ENCODE measurements around the gene RETN.

DNA sequence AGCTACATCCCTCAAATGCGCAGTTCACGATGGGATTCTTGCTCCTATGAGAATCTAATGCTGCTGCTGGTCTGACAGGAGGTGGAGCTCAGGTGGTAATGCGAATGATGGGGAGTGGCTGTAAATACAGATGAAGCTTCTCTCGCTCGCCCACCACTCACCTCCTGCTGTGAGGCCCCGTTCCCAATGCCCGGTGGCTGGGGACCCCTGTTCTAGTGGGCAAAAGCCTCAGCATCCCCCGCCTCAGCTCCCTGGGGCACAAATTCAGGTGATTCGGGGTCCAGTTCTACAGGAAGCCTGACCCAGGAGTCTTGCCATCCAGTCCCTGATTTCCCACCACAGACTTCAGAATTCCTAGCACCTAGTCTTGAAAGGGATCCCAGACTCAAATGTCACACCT, 3.7 kb downstream of the RETN start:
- TF ChIP-seq, protein P1, sequence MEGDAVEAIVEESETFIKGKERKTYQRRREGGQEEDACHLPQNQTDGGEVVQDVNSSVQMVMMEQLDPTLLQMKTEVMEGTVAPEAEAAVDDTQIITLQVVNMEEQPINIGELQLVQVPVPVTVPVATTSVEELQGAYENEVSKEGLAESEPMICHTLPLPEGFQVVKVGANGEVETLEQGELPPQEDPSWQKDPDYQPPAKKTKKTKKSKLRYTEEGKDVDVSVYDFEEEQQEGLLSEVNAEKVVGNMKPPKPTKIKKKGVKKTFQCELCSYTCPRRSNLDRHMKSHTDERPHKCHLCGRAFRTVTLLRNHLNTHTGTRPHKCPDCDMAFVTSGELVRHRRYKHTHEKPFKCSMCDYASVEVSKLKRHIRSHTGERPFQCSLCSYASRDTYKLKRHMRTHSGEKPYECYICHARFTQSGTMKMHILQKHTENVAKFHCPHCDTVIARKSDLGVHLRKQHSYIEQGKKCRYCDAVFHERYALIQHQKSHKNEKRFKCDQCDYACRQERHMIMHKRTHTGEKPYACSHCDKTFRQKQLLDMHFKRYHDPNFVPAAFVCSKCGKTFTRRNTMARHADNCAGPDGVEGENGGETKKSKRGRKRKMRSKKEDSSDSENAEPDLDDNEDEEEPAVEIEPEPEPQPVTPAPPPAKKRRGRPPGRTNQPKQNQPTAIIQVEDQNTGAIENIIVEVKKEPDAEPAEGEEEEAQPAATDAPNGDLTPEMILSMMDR (conservative IDR thresholded peaks at IDR 0.05; ENCODE audit: low read length) = no peak
- TF ChIP-seq EZH2phosphoT487 (IDR thresholded peaks at IDR 0.05; ENCODE audit: borderline replicate concordance, low read depth, low read length) = no peak

Data from OCI-LY7 (cell line).